Ramos (cell line): ENCODE measurements around the gene PRRT1B.
"Not testable (repeated sequence)": the region's sequence is repeated elsewhere in the genome, so short reads cannot be mapped to it uniquely, and the experiment has no call there.

ENCODE experiments used
- in situ Hi-C: fragments of 300-500 bp; cut with MboI; formaldehyde crosslinking; loops from one replicate; pipeline ENCODE4 v1.14.3; 2022; ENCODE audit warnings: low sequenced_read_pairs; ENCODE audit not compliant: unreplicated experiment

PRRT1B gene

GRCh38 chr9:131546336-131547084 lies 1.2 kb downstream of the PRRT1B start:
- in situ Hi-C loops: no loop called here

GRCh38 chr9:131549186-131549585 lies 3.9 kb downstream of the PRRT1B start:
- in situ Hi-C loops: not testable (repeated sequence)

DNA sequence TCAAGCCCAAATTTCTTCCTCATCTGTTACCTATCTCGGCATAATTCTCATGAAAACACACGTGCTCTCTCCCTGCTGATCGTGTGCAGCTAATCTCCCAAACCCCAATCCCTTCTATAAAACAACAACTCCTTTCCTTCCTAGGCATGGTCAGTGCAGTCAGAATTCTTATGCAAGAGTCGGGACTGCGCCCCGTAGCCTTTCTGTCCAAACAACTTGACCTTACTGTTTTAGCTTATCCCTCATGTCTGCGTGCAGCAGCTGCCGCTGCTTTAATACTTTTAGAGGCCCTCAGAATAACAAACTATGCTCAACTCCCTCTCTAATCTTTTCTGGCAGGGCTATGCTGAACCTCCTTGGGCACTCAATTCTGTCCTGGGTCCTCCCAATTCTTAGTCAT lies 5.1 kb downstream of the PRRT1B start:
- in situ Hi-C loops: not testable (repeated sequence)

GRCh38 chr9:131552030-131552429 lies 6.7 kb downstream of the PRRT1B start:
- in situ Hi-C loops: no loop called here

DNA sequence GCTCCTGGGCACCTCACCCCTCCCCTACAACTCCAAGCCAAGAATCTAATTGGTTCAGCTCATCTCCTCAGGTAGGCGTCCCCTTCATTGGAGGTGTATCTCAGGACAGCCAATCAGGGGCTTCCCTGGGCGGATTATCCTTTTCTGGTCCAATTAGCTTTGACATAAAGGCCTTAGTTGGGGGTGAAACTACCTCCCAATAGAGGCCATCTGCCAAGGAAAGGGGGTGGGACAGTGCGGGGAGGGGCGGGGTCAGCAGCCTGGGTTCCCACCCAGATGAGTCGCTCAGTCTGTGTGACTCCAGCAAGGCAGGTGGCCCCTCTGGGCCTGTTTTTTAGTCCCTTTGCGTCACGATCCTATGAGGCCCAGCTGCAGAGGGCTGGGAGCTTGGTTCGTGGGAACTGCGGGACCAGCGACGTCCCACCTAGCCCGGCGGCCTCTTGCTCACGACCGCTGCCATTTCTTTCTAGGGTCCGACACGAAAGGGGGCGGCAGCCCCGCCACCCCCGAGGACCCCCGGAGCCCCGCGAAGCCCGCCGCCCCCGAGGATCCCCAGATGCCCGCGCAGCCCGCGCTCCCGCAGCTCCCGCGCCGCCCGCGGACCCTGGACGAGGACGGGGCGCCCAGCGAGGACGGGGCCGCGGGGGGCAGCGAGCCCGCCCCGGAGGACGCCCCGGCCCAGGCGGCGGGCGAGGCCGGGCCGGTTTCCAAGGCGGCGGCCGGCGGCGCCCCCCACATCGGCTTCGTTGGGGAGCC lies 8.9 kb downstream of the PRRT1B start:
- in situ Hi-C loops: no loop called here

- in situ Hi-C loops: no loop called here
These were observed 9.6 kb downstream of the PRRT1B start for GRCh38 chr9:131554843-131555351.

DNA sequence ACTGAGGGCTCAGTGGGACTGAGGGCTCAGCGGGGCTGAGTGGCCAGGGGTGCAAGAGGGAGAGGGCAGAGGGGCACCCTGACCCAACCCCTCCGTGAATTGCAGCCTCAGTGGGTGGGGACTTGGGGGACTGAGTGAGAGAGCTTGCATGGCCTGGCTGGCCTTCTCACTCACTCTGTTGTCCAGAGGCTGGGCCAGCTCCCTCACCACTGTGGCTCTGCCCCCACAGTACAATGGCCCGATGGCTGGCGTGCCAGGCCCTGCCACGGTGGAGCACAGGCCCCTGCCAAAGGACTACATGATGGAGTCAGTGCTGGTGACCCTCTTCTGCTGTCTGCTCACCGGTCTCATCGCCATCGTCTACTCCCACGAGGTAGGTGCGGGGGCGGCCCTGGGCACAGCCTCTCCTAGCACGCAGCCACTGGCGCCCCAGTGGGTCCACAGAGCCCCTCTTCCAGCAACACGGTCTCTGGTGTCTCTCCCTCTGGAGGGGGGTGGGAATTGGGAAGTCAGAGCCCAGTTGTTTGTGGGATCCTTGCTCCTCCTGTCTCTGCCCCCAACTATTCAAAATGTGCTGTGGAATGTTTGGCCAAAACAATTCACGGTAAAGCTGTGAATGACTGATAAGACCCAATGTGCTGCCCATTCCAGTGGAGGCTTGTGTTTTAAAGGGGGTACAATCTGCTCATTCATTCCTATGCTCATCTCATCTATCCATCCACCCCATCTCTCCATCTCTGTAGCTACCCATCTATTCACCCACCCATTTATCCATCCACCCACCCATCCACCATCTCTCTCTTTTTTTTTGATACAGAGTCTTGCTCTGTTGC lies 10.7 kb downstream of the PRRT1B start:
- in situ Hi-C loops: no loop called here

GRCh38 chr9:131557855-131558548 lies 12.7 kb downstream of the PRRT1B start:
- in situ Hi-C loops: no loop called here

DNA sequence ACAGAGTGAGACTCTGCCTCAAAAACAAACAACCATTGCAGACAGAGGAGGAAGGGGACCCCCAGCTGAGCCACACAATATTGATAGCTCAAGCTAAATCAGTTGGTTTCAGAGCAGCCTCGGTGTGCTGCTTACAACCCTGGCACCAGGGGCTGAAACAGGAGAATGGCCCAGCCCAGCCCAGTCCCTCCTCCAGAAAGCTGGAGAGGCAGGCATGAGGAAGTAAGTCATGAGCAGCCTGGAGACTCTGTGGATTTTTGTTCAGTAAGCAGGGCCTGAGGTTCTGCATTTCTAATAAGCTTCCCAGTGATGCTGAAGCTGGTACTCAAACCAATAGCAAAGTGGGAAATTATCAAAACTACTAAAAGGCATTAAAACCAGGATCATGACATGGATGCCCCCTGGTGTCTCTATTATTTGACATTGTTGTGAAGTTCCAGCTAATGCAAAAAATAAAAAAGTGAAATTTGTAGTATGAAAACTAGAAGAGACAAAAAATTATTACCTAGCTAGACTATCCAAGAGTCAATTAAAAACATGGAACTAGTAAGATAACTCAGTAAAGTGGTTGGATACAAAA lies 14.2 kb downstream of the PRRT1B start:
- in situ Hi-C loops: no loop called here

GRCh38 chr9:131562032-131562959 lies 17.0 kb downstream of the PRRT1B start:
- in situ Hi-C loops: no loop called here

- in situ Hi-C loops: no loop called here
These were observed 20.0 kb downstream of the PRRT1B start for GRCh38 chr9:131565369-131565768.

DNA sequence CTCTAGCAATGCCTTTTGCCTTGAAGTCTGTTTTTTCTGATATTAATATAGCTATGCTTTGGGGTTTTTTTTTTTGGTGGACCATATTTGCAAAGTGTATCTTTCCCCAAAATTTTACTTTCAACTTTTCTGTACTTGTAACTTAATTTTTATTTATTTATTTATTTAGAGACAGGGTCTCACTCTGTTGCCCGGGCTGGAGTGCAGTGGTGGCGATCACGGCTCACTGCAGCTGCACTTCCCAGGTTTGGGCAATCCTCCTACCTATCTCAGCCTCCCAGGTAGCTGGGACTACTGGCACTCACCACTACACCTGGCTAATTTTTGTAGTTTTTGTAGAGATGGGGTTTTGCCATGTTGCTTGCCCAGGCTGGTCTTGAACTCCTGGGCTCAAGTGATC lies 20.8 kb downstream of the PRRT1B start:
- in situ Hi-C loops: no loop called here

DNA sequence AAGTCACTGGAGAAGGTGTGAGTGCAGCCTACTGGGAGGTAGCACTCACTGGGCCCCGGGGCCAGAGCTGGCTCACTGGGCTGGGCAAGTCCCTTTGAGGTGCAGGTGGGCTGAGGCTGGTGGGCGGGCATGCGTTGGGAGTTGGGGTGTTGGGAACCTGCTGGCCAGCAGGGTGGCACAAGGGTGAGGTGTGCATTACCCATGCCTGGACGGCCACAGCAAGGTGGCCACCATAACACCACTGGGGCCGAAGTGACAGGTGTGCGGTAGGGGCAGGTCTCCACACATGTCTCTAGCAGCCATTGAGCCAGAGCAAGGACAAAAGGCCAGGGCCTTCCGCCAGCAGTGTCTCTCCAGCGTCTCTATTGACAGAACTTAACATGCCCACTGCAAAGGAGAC lies 22.6 kb downstream of the PRRT1B start:
- in situ Hi-C loops: no loop called here

DNA sequence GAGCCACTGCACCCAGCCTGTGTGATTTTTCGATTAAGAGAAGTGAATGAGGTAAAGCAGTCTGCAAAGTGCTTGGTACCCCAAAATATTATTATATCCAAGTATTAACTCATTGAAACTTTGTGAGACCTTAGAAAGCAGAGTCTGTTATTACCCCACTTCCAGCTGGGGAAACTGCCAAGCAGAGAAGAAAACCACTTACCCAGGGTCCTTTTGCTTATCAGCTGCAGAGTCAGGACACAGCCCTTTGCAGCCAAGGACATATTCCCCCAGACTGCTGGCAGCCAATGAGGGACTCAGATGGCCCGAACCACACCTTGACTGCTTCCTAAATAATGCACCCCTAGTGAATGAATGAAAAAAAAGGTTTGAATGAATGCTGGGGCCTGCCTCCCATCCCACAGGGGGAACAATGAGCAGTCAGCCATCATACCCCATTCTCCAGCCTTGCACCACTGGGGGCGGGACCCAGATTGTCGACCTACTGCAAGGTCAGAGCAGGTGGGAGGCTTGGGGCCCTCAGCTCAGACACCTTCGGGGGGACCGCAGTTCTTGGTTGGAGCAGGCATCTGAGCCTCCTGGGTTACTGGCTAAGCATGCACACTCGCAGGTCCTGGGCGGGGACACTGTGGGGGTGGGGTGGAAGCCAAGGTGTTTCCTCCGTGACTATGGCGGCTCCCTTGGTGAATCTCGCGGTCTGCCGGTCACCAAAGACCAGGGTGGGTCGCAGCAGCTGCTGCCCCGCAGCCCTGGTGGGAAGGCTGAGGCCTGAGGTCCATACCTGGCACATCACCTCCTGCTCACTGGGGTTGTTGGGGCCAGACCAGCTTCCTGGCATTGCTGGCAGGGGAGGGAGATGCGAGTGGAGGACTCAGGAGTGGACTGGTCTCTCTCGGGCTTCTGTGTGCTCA lies 29.7 kb downstream of the PRRT1B start:
- in situ Hi-C loops: no loop called here

DNA sequence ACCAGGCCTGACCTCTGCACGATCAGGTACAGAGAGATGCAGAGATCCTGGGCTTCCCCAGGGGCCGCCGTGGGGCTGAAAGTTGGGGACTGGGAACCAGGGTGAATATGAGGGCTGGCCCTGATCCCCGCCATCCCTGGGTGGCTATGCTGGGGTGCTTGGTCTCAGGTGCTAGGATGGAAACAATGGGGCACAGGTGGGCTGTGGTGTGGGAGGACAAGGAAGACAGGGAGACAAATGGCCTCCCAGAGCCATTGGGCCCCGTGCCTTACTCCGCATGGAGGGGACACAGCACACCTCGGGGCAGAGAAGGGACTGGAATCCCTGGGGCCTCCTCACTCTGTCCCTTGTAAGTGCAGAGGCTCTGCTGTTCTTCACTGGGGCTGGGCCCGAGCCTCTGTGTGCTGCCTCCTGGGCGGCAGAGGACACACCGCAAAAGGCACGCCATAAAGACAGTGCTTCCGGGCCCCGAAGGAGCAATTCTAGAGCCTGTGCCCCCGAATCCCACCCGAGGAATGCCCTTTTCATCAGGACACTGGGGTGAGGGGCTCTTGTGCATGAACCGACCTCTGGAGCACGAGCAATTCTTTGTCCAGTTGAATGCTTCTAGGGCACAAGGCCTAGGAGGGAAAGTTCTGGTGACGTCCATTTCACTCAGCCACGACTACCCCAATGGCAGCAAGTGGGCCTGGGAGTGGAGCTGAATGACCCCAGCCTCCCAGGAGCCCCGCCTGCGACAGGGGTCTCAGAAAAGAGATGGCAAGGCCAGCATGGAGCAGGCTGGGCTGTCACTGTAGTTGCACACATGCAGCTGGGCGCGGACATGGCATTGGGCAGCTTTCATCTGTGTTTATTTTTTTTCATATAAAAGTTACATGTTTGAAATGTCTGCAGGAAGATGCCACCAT lies 30.9 kb downstream of the PRRT1B start:
- in situ Hi-C loops: no loop called here
